GM21423 (cell line): Measurements from ENCODE around the gene SLC26A8.
"Not testable (repeated sequence)": the region's sequence is repeated elsewhere in the genome, so short reads cannot be mapped to it uniquely, and the experiment has no call there.

Source experiments
- ATAC-seq: cut with Tn5 transposase; IDR thresholded peaks from one replicate; pipeline ENCODE4 v1.9.1; 2021; ENCODE audit warnings: mild to moderate bottlenecking, moderate library complexity; ENCODE audit not compliant: unreplicated experiment

Gene SLC26A8

DNA sequence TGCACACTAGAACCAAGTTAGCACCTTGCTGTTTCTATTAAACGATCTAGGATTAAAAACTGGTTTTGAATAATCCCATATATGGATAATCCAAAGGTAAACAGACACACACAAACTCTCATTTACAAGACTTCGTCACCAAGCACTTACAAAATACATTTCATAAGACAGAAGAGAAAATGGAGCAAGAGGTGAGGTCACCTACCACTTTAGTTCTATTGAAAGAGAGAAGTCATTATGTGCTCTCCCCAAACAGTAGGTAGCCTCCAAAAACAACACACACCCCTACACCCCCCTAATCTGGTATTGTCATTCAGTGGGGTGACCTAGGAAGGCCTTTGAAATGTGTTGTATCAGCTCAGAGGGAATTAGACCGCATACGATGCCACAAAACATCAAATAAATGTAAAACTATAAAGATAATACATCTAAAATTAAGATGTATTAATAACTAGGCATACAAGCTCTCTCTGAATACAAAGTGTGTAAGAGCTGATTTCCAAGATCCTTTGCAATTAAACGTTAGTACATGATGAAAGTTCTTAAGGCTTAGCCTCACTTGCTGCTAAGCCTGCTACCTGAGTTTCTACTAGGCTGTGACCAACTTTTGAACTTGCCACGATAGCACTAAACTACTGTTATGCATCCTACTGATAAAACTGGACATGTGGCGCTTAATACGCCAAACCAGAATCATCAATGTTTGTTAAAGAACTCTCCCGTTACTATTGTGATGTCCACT lies 105.2 kb downstream of the SLC26A8 start:
- peak; percentile 16 for ATAC-seq

DNA sequence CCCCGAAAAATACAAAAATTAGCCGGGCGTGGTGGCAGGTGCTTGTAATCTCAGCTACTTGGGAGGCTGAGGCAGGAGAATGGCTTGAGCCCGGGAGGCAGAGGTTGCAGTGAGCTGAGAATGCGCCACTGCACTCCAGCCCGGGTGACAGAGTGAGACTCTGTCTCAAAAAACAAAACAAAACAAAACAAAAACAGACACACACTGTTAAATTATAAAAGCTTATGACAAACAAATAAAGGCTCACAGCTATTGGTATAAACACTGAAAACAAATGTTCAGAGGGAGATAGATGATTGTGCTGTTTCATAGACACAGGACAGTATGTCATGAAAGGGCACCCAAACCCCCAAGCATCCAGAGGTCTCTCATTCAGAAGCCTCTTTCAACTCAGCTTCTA lies 107.5 kb downstream of the SLC26A8 start:
- ATAC-seq = not testable (repeated sequence)

DNA sequence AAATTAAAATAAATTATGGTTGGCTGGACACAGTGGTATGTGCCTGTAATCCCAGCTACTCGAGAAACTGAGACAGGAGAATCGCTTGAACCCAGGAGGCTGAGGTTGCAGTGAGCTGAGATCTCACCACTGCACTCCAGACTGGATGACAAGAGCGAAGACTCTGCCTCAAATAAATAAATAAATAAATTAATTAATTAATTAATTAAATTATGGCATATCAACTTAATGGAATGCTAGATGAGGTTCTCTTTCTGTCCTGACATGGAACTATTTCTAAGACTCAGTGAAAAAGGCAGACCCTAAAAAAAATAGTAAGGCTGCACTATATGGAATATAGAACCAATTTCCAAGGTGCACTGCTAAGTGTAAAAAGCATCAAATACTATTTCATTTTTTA lies 108.4 kb downstream of the SLC26A8 start:
- no peak for ATAC-seq

DNA sequence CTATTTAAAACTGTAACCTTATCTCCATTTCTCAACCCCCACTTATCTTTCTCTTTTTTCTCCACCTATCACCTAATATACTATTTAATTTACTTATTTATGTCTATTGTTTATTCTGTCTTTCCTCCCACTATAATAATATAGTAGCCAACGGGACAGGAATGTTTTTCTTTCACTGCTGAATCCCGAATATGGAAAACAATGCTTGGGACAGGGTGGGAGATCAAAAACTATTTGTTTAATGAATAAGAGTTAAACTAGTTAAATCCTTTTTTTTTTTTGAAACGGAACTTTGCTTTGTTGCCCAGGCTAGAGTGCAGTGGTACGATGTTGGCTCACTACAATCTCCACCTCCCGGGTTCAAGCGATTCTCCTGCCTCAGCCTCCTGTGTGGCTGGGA lies 109.9 kb downstream of the SLC26A8 start:
- no peak for ATAC-seq

DNA sequence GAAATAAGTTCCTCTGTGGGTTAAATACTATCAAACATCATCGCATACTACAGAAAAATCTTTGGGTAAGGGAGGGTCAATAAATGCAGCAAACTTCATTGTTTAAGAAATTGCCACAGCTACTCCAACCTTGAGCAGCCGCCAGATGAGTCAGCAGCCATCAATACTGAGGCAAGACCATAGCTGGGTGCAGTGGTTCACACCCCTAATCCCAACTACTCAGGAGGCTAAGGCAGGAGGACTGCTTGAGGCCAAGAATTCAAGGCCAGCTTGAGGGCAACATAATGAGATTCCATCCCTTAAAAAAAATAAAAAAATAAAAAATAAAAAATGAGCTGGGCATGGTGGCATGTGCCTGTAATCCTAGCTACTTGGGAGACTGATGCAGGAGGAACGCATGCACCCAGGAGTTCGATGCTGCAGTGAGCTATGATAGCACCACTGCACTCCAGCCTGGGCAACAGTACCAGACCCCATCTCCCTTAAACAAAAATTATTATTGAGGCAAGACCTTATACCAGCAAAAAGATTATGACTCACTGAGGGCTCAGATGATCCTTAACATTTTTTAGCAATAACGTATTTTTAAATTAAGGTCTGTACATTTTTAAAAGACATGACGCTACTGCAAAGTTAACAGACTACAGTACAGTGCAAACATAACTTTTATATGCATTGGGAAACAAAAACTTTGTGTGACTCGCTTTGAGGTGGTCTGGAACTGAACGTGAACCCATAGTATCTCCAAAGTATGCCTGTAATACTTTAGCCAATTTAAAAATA lies 112.4 kb downstream of the SLC26A8 start:
- ATAC-seq = no peak

DNA sequence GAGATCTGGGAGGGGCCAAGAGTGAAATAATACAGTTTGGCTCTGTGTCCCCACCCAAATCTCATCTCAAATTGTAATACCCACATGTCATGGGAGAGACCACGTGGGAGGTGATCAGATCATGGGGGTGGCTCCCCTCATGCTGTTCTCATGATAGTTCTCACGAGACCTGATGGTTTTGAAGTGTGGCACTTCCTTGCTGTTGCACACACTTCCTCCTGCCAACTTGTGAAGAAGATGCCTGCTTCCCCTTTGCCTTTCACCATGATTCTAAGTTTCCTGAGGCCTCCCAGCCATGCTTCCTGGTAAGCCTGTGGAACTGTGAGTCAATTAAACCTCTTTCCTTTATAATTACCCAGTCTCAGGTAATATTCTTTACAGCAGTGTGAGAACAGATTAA lies 114.9 kb downstream of the SLC26A8 start:
- ATAC-seq = not testable (repeated sequence)

DNA sequence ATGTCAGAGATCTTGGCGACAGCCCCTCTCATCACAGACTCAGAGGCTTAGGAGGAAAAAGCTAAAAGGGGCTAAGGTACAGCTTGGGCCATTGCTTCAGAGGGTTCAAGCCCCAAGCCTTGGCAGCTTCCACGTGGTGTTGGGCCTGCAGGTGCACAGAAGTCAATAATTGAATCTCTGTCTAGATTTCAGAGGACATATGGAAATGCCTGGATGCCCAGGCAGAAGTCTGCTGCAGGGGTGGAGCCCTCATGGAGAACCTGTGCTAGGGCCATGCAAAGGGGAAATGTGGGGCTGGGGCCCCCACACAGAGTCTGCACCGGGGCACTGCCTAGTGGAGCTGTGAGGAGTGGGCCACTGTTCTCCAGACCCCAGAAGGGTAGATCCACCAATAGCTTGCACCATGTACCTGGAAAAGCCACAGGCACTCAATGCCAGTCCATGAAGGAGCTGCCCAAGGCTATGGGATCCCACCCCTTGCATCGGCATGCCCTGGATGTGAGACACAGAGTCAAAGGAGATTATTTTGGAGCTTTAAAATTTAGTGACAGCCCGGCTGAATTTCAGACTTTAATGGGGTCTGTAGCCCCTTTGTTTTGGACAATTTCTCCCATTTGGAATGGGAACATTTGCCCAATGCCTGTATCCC lies 115.6 kb downstream of the SLC26A8 start:
- not testable (repeated sequence) for ATAC-seq

DNA sequence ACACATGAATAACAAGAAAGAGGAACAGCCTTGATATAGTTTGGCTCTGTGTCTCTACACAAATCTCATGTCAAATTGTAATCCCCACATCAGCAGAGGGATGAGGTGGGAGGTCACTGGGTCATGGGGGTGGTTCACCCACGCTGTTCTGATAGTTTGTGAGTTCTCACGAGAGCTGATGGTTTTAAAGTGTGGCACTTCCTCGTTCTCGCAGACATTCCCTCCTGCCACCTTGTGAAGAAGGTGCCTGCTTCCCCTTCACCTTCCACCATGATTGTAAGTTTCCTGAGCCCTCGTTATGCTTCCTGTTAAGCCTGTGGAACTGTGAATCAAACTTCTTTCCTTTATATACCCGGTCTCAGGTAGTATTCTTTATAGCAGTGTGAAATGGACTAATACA lies 116.7 kb downstream of the SLC26A8 start:
- ATAC-seq = no peak

DNA sequence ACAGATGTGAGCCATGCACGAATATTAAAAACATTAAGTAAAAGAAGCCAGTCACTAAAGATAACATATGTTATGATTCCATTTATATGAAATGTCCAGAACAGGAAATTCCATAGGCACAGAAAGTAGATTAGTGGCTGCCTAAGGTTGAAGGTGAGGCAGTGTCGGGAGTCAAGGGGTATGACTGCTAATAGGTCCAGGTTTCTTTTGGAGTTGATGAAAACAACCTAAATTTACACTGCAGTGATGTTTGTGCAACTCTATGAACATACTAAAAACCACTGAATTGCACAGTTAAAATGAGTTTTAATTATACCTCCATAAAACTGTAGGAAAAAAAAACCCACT lies 118.0 kb downstream of the SLC26A8 start:
- no peak for ATAC-seq

DNA sequence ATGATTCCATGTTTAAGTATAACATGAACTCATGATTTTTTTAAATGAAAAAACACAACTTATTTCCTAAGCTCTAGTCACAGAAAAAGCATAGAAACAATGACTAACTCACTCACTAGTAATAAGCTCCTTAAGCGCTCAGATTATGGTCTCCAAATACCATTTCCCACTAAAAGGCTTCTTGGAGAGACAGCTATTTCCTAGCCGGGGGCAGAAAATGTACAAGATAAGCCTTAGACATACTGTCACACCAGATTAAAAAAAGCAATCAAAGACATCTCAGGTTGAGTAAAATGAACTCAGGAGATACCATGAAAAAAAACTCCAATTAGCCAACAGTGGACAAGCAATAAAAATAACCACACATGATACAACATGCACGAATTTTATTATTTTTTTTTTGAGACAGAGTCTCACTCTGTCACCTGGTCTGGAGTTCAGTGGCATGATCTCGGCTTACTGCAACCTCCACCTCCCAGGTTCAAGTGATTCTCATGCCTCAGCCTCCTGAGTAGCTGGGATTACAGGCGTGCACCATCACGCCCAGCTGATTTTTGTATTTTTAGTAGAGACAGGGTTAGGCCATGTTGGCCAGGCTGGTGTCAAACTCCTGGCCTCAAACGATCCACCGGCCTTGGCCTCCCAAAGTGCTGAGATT lies 118.5 kb downstream of the SLC26A8 start:
- no peak for ATAC-seq

DNA sequence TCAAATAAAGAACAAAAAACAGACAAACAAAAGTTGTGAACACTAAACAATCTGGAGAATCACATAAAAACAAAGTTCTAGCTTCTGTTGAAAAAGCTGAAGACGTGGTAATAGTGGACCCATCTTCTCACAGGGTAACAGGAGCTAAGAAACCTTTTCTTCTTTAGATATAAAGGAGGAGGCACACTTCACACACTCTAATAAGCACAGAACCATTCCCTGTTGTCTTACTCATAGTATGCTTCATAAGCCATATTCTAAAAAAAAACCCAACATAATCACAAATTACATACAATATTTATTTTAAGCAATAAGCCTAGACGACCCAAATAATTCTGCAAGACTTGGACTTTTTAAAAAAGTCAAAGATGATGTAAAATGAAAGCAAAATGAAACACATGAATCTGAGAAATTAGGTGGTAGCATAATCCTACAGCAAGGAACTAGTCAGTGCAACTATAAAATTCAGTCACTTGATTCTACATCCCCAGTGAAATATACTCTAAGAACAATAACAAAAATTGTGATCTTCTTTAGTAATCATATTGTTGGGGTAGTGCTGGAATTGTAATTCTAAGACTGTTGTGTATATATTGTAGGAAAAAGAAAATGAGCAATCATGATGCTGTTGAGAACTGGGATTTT lies 119.2 kb downstream of the SLC26A8 start:
- no peak for ATAC-seq

DNA sequence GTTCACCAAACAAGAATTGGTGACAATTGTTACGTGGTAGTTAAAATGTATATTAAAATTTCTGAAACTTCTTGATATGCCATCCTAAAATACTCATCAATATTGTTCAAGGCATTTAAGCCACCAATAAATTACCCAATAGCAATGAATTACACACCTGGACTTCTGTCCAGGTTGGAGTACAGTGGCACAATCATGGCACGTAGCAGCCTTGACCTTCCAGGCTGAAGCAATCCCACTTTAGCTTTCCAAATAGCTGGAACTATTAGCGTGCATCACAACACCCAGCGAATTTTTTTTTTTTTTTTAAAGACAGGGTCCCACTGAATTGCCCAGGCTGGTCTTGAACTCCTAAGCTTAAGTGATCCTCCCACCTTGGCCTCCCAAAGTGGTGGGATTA lies 120.8 kb downstream of the SLC26A8 start:
- ATAC-seq = no peak

DNA sequence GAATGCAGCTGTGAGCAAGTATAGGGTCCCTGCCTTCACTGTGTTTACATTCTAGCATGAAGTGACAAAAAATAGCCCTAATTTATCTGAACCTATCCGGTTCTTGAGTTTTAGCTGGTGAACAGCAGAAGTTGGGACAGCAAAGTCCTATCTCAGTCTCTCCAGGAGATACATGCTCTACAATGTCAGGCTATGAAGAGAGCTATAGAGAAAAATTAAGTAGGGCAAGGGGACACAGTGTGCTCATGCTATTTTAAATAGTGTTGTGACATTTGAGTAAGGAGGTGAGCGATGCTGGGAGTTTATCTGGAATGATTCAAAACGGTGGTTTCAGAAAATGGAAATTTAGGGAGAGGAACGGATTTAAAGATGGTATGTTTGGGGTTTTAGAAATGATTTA lies 124.0 kb downstream of the SLC26A8 start:
- no peak for ATAC-seq

DNA sequence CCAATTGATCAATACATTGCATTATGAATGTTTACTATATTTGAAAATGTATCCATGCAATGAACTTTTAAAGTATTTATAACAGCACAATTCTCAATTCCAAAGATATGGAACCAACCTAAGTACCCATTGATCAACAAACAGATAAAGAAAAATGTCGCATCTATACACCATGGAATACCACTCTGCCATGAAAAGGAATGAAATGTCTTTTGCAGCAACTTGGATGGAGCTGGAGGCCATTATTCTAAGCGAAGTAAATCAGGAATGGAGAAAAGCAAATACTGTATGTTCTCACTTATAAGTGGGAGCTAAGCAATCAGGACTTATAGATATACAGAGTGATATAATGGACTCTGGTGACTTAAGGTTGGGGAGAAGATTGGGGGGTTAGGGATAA lies 126.4 kb downstream of the SLC26A8 start:
- no peak for ATAC-seq

DNA sequence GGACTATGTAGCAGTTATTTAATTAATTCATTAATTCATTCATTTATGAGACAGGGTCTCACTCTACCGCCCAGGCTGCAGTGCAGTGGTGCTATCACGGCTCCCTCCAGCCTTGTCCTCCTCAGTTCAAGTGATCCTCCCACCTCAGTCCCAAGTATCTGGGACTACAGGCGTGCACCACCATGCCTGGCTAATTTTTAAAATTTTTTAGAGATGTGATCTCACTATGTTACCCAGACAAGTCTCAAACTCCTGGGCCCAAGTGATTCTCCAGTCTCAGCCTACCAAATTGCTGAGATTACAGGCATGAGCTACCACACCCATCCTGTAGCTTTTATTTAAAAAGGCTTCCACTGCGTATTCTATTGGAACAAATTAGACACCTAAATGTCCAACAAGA lies 127.0 kb downstream of the SLC26A8 start:
- no peak for ATAC-seq

DNA sequence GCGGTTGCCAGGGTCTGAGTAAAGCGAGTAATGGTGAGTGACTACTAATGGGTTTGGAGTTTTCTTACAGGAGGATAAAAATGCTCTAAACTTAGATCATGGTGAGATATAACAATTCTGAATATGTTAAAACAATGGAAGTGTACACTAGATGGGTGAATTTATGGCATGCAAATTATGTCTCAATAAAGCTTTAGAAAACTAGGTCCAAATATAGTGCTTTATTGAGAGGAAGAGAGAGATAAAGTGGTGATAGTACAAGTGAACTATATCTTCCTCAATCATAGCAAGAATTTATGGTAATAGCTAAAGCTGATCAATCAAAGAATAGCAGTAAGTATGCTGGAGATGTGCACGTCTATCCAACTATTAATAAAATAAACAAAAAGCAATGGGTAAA lies 127.4 kb downstream of the SLC26A8 start:
- ATAC-seq = no peak

DNA sequence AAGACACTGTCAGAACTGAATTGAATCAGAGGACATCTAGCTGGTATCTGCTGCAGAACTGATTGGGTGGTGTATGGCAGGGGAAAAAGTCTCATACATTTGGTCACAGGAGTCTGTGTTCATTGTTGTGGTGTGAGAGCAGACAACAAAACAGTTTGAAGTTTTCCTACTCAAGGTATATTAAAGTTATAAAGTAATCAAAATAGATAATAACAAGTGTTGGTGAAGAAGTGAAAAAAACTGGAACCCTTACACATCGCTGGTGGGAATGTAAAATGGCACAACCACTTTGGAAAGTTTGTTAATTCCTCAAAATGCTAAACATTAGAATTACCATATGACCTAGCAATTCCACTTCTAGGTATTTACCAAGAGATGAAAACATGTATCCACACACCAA lies 128.2 kb downstream of the SLC26A8 start:
- no peak for ATAC-seq

DNA sequence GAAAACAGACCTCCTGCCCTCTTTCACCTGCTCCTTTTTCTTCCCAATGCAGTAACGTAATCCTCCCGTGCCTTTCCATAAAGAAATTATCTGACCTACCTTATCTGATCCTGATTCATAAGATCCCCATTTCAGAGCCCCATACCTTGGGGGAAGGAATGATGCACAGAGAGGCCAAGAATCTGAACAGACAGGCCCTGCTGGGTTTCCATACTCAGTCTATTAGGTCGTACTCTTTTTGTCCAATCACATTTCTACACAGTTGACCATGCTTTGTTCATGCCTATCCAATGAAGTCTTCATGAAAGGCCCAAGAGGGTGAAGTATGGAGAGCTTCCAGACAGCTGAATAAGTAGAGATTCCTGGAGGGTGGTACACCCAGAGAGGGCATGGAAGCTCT lies 128.9 kb downstream of the SLC26A8 start:
- ATAC-seq = no peak

DNA sequence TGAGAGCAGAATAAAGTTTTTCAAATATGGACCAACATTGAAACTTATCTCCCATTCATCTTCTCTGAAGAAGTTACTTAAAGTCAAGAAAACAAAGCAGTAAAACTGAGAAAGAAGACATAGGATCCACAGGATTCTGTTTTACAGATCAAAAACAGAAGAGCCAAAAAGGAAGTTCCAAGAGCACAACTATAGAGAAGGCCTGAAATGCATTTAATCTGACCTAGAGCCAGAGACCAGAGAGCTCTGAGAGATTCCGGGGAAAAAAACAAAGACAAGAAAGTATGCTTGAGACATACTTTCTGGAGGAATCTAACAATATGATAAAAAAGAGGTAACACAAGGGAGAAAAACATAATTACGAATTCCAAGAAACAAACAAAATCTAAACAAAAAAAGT lies 129.7 kb downstream of the SLC26A8 start:
- no peak for ATAC-seq
